ENCODE results near the gene YIPF4. TPM values are rescaled to one million over a fixed set of nuclear protein-coding genes. Genes with fewer than 3 reads are reported as not detected.
A peak's percentile ranks its signal among the peaks of the same experiment; 100 is the strongest.
"Not testable (repeated sequence)": the region's sequence is repeated elsewhere in the genome, so short reads cannot be mapped to it uniquely, and the experiment has no call there.

YIPF4 gene
- total RNA-seq, 1 experiment from 2014 or later, result 57.0 TPM

GRCh38 chr2:32357318-32358110 lies 79.8 kb downstream of the YIPF4 start:
- intact Hi-C loops (cut with micrococcal nuclease; ENCODE audit: unreplicated experiment), result no loop called here
- Mint-ChIP-seq H3K36me3 (ENCODE audit: insufficient read depth, unreplicated experiment) (peaks cover 32% of the 10 kb centered on the region), H3K9me3 (ENCODE audit: low read depth, unreplicated experiment) (no peaks in the 10 kb centered on the region)

GRCh38 chr2:32358111-32358482 lies 80.4 kb downstream of the YIPF4 start:
- H3K4me1 Mint-ChIP-seq (ENCODE audit: low read depth, unreplicated experiment), result peaks cover 26% of the 10 kb centered on the region
- intact Hi-C loops (cut with micrococcal nuclease; ENCODE audit: unreplicated experiment), result no loop called here
- no peaks in the 10 kb centered on the region for H3K9me3 Mint-ChIP-seq (ENCODE audit: low read depth, unreplicated experiment)
- TF ChIP-seq CTCF (IDR thresholded peaks at IDR 0.05; ENCODE audit: unreplicated experiment), result no peak
- H3K36me3 Mint-ChIP-seq (ENCODE audit: insufficient read depth, unreplicated experiment), result peaks cover 32% of the 10 kb centered on the region
- peak; percentile 14 for DNase-seq
- H3K4me3 Mint-ChIP-seq (ENCODE audit: low read depth, unreplicated experiment), result peak overlapping the region; percentile 86
- TSS peak; percentile 32 for BruUV-seq (replicated peaks)
- CTCF ChIA-PET, result no interaction called here
- peak overlapping the region; percentile 56 for H3K27ac Mint-ChIP-seq (ENCODE audit: unreplicated experiment)
- no peaks in the 10 kb centered on the region for H3K27me3 Mint-ChIP-seq (ENCODE audit: unreplicated experiment)

More at GRCh38 chr2:32357318-32358110, 79.8 kb downstream of the YIPF4 start:
- H3K4me3 Mint-ChIP-seq (ENCODE audit: low read depth, unreplicated experiment), result peak overlapping the region; percentile 86
- DNase-seq, result peak; percentile 30
- CTCF ChIA-PET, result no interaction called here
- H3K27ac Mint-ChIP-seq (ENCODE audit: unreplicated experiment), result peak overlapping the region; percentile 56
- no TSS peak for BruUV-seq (replicated peaks)
- peaks cover 26% of the 10 kb centered on the region for H3K4me1 Mint-ChIP-seq (ENCODE audit: low read depth, unreplicated experiment)
- H3K27me3 Mint-ChIP-seq (ENCODE audit: unreplicated experiment), result no peaks in the 10 kb centered on the region
- TF ChIP-seq CTCF (IDR thresholded peaks at IDR 0.05; ENCODE audit: unreplicated experiment), result no peak

DNA sequence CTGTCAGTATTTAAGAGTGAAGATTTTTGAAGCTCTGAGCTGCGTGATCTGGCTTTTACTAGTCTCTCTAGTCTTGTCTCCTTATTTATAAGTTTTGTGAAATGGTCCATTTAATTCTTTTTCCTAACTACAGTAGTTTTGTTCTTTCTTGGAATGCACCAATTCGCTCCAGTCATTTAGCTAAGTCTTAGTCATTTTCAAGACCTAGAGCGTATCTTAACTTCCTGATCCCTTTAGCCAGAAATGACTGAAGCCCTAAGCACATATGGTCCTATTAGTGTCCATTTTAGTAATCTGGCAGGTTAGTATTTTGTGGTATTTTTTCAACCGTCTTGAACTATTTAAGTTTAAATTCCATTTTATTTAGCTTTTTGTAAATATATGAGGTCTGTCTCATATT lies 82.7 kb downstream of the YIPF4 start:
- DNase-seq, result no peak
- H3K9me3 Mint-ChIP-seq (ENCODE audit: low read depth, unreplicated experiment), result no peaks in the 10 kb centered on the region
- CTCF ChIA-PET, result no interaction called here
- TF ChIP-seq CTCF (IDR thresholded peaks at IDR 0.05; ENCODE audit: unreplicated experiment), result no peak
- H3K36me3 Mint-ChIP-seq (ENCODE audit: insufficient read depth, unreplicated experiment), result peaks cover 32% of the 10 kb centered on the region
- no peak overlapping the region for H3K4me3 Mint-ChIP-seq (ENCODE audit: low read depth, unreplicated experiment)
- no peaks in the 10 kb centered on the region for H3K27me3 Mint-ChIP-seq (ENCODE audit: unreplicated experiment)
- no peak overlapping the region for H3K27ac Mint-ChIP-seq (ENCODE audit: unreplicated experiment)
- intact Hi-C loops (cut with micrococcal nuclease; ENCODE audit: unreplicated experiment), result no loop called here
- BruUV-seq (replicated peaks), result no TSS peak
- H3K4me1 Mint-ChIP-seq (ENCODE audit: low read depth, unreplicated experiment), result peaks cover 37% of the 10 kb centered on the region

DNA sequence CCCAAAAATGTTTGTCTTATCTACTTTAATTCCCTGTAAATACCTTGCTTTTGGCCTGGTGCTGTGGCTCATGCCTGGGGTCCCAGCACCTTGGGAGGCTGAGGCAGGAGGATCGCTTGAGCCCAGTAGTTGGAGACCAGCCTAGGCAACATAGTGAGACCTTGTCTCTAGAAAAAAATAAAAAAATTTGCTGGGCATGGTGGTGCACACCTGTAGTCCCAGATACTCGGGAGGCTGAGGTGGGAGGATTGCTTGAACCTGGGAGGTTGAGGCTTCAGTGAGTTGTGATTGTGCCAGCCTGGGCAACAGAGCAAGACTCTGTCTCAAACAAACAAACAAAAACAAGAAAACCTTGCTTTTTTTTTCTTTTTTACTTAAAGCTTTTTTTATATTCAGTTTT lies 85.3 kb downstream of the YIPF4 start:
- H3K9me3 Mint-ChIP-seq (ENCODE audit: low read depth, unreplicated experiment); H3K4me3 Mint-ChIP-seq (ENCODE audit: low read depth, unreplicated experiment); DNase-seq; H3K36me3 Mint-ChIP-seq (ENCODE audit: insufficient read depth, unreplicated experiment); intact Hi-C loops (cut with micrococcal nuclease; ENCODE audit: unreplicated experiment); BruUV-seq (replicated peaks); H3K27ac Mint-ChIP-seq (ENCODE audit: unreplicated experiment); CTCF ChIA-PET; H3K27me3 Mint-ChIP-seq (ENCODE audit: unreplicated experiment): not testable (repeated sequence)
- H3K4me1 Mint-ChIP-seq (ENCODE audit: low read depth, unreplicated experiment), result peaks cover 35% of the 10 kb centered on the region

- peaks cover 29% of the 10 kb centered on the region for H3K4me1 Mint-ChIP-seq (ENCODE audit: low read depth, unreplicated experiment)
- H3K36me3 Mint-ChIP-seq (ENCODE audit: insufficient read depth, unreplicated experiment), result peaks cover 3% of the 10 kb centered on the region
- H3K27ac Mint-ChIP-seq (ENCODE audit: unreplicated experiment), result no peak overlapping the region
- H3K27me3 Mint-ChIP-seq (ENCODE audit: unreplicated experiment), result no peaks in the 10 kb centered on the region
- no peak for DNase-seq
- no peak overlapping the region for H3K4me3 Mint-ChIP-seq (ENCODE audit: low read depth, unreplicated experiment)
- no peak for TF ChIP-seq CTCF (IDR thresholded peaks at IDR 0.05; ENCODE audit: unreplicated experiment)
- intact Hi-C loops (cut with micrococcal nuclease; ENCODE audit: unreplicated experiment), result no loop called here
- BruUV-seq (replicated peaks), result no TSS peak
- CTCF ChIA-PET, result no interaction called here
- no peaks in the 10 kb centered on the region for H3K9me3 Mint-ChIP-seq (ENCODE audit: low read depth, unreplicated experiment)
Observed at GRCh38 chr2:32363597-32363996, 85.9 kb downstream of the YIPF4 start.

- H3K27me3 Mint-ChIP-seq (ENCODE audit: unreplicated experiment); H3K36me3 Mint-ChIP-seq (ENCODE audit: insufficient read depth, unreplicated experiment); H3K9me3 Mint-ChIP-seq (ENCODE audit: low read depth, unreplicated experiment); DNase-seq; BruUV-seq (replicated peaks); H3K4me3 Mint-ChIP-seq (ENCODE audit: low read depth, unreplicated experiment); intact Hi-C loops (cut with micrococcal nuclease; ENCODE audit: unreplicated experiment); H3K27ac Mint-ChIP-seq (ENCODE audit: unreplicated experiment): not testable (repeated sequence)
- CTCF ChIA-PET, result interaction anchor here (0.6 kb wide), 1 partner anchor 9 kb away, joined by 5 read pairs; no protein-coding TSS in a partner anchor
- peaks cover 22% of the 10 kb centered on the region for H3K4me1 Mint-ChIP-seq (ENCODE audit: low read depth, unreplicated experiment)
Observed at GRCh38 chr2:32364290-32364689, 86.6 kb downstream of the YIPF4 start.

DNA sequence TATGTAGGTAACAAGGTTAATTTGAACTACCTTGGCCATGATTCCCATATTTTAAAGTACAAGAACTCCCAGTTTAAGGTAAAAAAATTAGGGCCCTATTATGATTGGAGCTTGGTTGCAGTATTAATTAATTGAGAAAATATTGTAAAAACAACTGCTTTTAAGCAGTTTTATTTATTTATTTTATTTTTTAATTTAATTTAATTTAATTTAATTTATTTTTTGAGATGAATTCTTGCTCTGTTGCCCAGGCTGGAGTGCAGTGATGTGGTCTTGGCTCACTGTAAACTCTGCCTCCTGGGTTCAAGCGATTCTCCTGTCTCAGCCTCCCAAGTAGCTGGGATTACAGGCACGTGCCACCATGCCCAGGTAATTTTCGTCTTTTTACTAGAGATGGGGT lies 88.0 kb downstream of the YIPF4 start:
- H3K27me3 Mint-ChIP-seq (ENCODE audit: unreplicated experiment); BruUV-seq (replicated peaks); H3K9me3 Mint-ChIP-seq (ENCODE audit: low read depth, unreplicated experiment); H3K36me3 Mint-ChIP-seq (ENCODE audit: insufficient read depth, unreplicated experiment); intact Hi-C loops (cut with micrococcal nuclease; ENCODE audit: unreplicated experiment); DNase-seq; H3K4me3 Mint-ChIP-seq (ENCODE audit: low read depth, unreplicated experiment); H3K27ac Mint-ChIP-seq (ENCODE audit: unreplicated experiment): not testable (repeated sequence)
- H3K4me1 Mint-ChIP-seq (ENCODE audit: low read depth, unreplicated experiment), result peaks cover 10% of the 10 kb centered on the region
- CTCF ChIA-PET, result interaction anchor here (0.6 kb wide), 1 partner anchor 86 kb away, joined by 5 read pairs; no protein-coding TSS in a partner anchor

Data from Calu3 (cell line).